ENCODE data around the gene KRTAP10-10. TPM values are rescaled to one million over a fixed set of nuclear protein-coding genes. Genes with fewer than 3 reads are reported as not detected.

KRTAP10-10 gene
- total and polyA plus RNA-seq, 7 donors, result not detected

- no peak overlapping the region for H3K27ac ChIP-seq
- H3K27me3 ChIP-seq, result peaks cover 0 to 23% (median 9%) of the 10 kb centered on the region in 3 donors
- no peak overlapping the region for H3K4me3 ChIP-seq
- intact Hi-C loops (cut with DNase I), result no loop called here
- WGBS, 2 donors, result 75 to 83% methylated on average over 8 of the region's 8 CpGs
- no peaks in the 10 kb centered on the region for H3K4me1 ChIP-seq
- H3K9me3 ChIP-seq, result peaks cover 0 to 11% (median 3%) of the 10 kb centered on the region in 4 donors
- TF ChIP-seq POLR2A (IDR thresholded peaks at IDR 0.05), result no peak
- TF ChIP-seq EP300 (IDR thresholded peaks at IDR 0.05), result no peak
- TF ChIP-seq, protein P1, sequence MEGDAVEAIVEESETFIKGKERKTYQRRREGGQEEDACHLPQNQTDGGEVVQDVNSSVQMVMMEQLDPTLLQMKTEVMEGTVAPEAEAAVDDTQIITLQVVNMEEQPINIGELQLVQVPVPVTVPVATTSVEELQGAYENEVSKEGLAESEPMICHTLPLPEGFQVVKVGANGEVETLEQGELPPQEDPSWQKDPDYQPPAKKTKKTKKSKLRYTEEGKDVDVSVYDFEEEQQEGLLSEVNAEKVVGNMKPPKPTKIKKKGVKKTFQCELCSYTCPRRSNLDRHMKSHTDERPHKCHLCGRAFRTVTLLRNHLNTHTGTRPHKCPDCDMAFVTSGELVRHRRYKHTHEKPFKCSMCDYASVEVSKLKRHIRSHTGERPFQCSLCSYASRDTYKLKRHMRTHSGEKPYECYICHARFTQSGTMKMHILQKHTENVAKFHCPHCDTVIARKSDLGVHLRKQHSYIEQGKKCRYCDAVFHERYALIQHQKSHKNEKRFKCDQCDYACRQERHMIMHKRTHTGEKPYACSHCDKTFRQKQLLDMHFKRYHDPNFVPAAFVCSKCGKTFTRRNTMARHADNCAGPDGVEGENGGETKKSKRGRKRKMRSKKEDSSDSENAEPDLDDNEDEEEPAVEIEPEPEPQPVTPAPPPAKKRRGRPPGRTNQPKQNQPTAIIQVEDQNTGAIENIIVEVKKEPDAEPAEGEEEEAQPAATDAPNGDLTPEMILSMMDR (IDR thresholded peaks at IDR 0.05), result no peak
- TF ChIP-seq POLR2AphosphoS5 (IDR thresholded peaks at IDR 0.05), result no peak
- no peaks in the 10 kb centered on the region for H3K36me3 ChIP-seq
- DNase-seq, result no peak
These were observed 21.7 kb upstream of the KRTAP10-10 start for GRCh38 chr21:44615466-44615865.

GRCh38 chr21:44615911-44616590 lies 21.1 kb upstream of the KRTAP10-10 start:
- peaks cover 0 to 11% (median 3%) of the 10 kb centered on the region in 4 donors for H3K9me3 ChIP-seq
- 77 to 83% methylated on average over 17 of the region's 17 CpGs for WGBS, 2 donors
- H3K27ac ChIP-seq, result no peak overlapping the region
- no peaks in the 10 kb centered on the region for H3K36me3 ChIP-seq
- TF ChIP-seq, protein P1 (IDR thresholded peaks at IDR 0.05), result no peak
- TF ChIP-seq EP300 (IDR thresholded peaks at IDR 0.05), result no peak
- TF ChIP-seq POLR2A (IDR thresholded peaks at IDR 0.05), result no peak
- TF ChIP-seq POLR2AphosphoS5 (IDR thresholded peaks at IDR 0.05), result no peak
- DNase-seq, result no peak
- H3K27me3 ChIP-seq, result peaks cover 0 to 23% (median 9%) of the 10 kb centered on the region in 3 donors
- H3K4me1 ChIP-seq, result no peaks in the 10 kb centered on the region
- H3K4me3 ChIP-seq, result no peak overlapping the region
- intact Hi-C loops (cut with DNase I), result no loop called here

DNA sequence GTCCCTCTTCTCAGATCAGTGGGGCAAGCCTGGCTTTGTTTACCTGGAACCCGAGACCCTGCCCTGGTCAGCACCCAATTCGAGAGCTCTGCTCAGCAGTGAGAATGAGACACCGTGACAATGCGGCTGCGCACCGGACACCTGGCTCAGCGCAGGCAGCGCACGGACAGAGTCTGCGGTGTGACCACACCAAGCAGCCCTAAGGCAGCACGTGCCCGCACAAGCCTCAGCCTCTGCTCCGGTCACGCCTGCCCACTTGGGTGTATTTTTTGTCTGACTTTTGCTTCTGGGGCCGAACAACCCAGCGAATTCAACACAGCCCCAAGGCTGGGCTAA lies 20.6 kb upstream of the KRTAP10-10 start:
- peaks cover 0 to 7% (median 3%) of the 10 kb centered on the region in 4 donors for H3K9me3 ChIP-seq
- peaks cover 0 to 23% (median 9%) of the 10 kb centered on the region in 3 donors for H3K27me3 ChIP-seq
- H3K36me3 ChIP-seq, result no peaks in the 10 kb centered on the region
- no peak overlapping the region for H3K4me3 ChIP-seq
- no peak overlapping the region for H3K27ac ChIP-seq
- H3K4me1 ChIP-seq, result no peaks in the 10 kb centered on the region
- no peak for DNase-seq
- TF ChIP-seq POLR2AphosphoS5 (IDR thresholded peaks at IDR 0.05) (no peak), POLR2A (IDR thresholded peaks at IDR 0.05) (no peak), EP300 (IDR thresholded peaks at IDR 0.05) (no peak)
- TF ChIP-seq, protein P1 (IDR thresholded peaks at IDR 0.05), result no peak
- whole genome bisulfite sequencing, 2 donors, result 82 to 83% methylated on average over 16 of the region's 16 CpGs
- intact Hi-C loops (cut with DNase I), result no loop called here

DNA sequence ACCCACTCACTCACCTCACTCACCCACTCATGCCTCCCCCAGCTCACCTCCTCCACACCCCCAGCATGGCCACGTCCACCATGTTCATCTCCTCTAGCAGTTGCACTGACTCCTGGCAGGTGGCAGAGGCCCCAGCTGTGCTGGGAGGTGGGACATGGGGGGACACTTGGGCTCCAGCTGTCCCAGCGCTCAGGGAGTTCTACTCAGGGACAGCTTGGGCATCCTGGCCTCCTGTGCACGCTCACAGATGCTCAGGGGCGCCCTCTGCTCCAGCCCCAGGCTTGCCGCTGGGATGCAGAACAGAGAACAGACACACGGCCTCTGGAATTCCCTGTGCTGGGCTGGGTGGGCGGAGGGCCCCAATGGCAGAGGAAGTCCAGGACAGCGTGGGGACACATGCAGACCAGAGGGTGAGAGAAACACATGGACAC lies 20.1 kb upstream of the KRTAP10-10 start:
- TF ChIP-seq, protein P1 (IDR thresholded peaks at IDR 0.05), result no peak
- TF ChIP-seq POLR2AphosphoS5 (IDR thresholded peaks at IDR 0.05) (no peak), EP300 (IDR thresholded peaks at IDR 0.05) (no peak), POLR2A (IDR thresholded peaks at IDR 0.05) (no peak)
- intact Hi-C loops (cut with DNase I), result no loop called here
- peak; percentile 55 for DNase-seq
- 63 to 71% methylated on average over 8 of the region's 8 CpGs for WGBS, 2 donors
- Histone ChIP-seq H3K27me3 (peaks cover 0 to 22% (median 9%) of the 10 kb centered on the region in 3 donors), H3K36me3 (no peaks in the 10 kb centered on the region), H3K4me3 (no peak overlapping the region), H3K4me1 (no peaks in the 10 kb centered on the region), H3K27ac (no peak overlapping the region), H3K9me3 (peaks cover 0 to 5% (median 1%) of the 10 kb centered on the region in 4 donors)

Data from sigmoid colon (tissue), 7 donors.